HG02763 (cell line): Measurements from ENCODE around the gene PANK2.
"Not testable (repeated sequence)": the region's sequence is repeated elsewhere in the genome, so short reads cannot be mapped to it uniquely, and the experiment has no call there.

ENCODE experiments used
- ATAC-seq: cut with Tn5 transposase; IDR thresholded peaks from one replicate; pipeline ENCODE4 v1.9.1; 2021; ENCODE audit warnings: mild to moderate bottlenecking, moderate library complexity; ENCODE audit not compliant: unreplicated experiment

PANK2 gene

GRCh38 chr20:3869839-3870634, 19.1 kb upstream of the PANK2 start:
- no peak for ATAC-seq

- ATAC-seq: no peak
These were observed 17.5 kb upstream of the PANK2 start for GRCh38 chr20:3871550-3872265.

- no peak for ATAC-seq
These were observed 15.7 kb upstream of the PANK2 start for GRCh38 chr20:3873507-3873906.

DNA sequence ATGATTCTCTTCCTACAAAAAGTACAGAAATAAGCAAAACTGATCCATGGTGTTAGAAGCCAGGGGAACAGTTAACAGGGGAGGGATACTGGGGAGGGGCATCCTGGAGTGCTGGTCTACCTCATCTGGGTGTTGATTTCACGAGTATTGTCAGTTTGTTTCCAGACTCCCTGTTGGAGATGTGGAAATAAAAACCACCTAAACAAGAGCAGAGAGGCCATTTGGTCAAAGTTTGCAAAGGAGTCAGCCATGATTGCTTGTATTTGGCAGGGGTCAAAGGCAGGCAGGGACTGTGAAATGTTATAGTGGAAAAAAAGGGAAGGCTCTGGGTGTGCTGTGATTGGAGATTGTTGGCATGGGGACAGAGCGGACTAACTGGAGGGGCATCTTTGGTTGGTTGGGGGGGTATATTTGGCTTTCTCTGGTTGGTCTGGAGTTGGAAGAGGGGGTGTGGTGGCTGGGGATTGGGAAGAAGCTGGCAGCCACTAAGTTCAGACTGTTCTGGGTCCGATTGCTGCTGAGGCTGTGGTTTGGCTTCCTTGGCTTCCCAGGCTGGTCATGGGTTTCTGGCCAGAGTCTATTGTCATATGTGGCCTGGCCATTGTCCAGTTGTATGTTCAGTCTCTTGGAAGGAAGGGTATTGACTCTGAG, 14.9 kb upstream of the PANK2 start:
- ATAC-seq: no peak

GRCh38 chr20:3875378-3875974, 13.7 kb upstream of the PANK2 start:
- ATAC-seq: no peak

DNA sequence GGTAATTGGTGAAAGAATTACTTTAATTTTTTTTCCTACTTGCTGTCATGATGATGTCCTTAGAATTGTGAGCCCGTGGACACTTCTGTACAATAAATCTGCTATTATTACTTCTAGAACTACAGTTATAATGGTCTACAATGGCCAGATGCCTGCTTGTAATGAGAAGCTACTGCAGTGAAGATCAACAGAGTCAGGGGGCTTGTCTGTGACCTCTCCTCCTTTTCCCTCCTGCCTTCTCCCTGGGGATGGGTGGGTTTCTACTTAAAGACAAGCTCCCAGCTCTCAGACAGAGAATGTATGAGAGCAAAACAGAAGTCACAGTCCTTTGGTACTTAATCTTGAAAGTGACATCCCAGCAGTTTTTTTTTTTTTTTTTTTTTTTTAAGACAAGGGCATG, 13.2 kb upstream of the PANK2 start:
- ATAC-seq: no peak

GRCh38 chr20:3876676-3877075, 12.5 kb upstream of the PANK2 start:
- no peak for ATAC-seq

- ATAC-seq: not testable (repeated sequence)
These were observed 10.3 kb upstream of the PANK2 start for GRCh38 chr20:3878921-3879274.

- no peak for ATAC-seq
These were observed 3.5 kb upstream of the PANK2 start for GRCh38 chr20:3885715-3886114.

DNA sequence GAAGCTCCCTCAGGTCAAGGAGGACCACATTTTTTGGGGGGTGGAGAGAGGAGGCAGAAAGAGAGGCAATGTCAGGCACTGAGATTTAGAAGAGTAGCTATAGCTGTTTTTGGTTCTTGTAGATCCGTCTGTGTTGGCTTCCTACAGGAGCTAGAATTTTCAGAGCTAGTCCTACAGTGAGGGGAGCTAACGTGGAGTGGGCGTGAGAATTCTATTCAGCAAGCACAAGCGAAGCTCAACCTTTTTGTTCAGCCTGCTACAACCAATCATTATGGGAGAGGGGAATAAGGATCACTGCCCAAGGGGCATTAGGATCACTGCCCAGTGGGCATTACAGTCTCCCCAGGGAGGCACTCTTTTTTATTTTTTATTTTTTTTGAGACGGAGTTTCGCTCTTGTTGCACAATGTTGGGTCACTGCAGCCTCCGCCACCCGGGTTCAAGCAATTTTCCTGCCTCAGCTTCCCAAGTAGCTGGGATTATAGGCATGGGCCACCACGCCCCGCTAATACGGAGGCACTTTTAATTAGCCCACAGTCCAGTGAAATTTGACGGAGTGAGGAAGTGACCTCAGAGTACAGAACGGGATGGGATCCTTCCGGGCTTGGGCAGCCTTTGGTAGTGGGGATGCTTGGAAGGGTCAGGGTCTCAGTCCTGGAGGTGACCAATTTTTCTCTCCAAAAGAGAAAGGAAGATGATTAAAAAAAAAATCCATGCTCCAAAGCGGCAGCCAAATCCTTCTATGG, 1.1 kb upstream of the PANK2 start:
- ATAC-seq: no peak

DNA sequence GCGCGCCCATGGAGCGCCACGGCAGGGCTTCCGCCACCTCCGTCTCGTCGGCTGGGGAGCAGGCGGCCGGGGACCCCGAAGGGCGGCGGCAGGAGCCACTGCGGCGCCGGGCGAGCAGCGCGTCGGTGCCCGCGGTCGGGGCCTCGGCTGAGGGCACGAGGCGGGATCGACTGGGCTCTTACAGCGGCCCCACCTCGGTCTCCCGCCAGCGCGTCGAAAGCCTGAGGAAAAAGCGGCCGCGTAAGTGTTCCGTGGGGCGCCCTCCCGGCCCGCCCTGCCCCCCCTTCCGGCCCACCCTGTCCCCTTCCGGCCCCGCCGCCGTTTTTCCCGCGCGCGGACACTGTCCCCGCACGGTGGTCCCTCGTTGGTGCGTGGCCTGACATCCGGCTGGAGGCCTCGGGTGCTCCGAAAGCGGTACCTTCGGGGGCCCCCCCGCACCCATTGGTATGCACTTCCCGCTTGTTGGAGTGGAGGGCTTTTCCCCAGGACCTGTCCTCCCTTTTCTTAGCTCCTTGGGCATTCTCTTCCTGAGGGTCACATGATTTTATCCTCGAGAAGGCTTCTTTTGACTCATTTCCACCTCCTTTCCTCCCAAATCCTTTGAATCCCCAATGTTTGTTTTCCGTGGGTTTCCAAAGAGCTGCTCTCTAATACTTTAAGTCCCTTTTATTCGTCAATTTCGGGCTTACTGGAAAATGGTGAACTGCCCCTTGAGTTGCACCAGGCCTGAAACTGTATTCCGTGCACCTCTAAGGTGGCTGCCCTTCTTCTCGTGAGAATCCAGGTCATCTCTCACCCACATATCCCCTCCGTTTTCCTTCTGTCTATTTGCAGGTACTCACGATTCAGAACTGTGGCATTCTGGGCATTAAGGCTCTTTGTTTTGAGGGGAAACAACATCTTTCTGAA, 556 bp downstream of the PANK2 start:
- peak; percentile 9 for ATAC-seq

- no peak for ATAC-seq
These were observed 1.2 kb downstream of the PANK2 start for GRCh38 chr20:3890398-3890751.

DNA sequence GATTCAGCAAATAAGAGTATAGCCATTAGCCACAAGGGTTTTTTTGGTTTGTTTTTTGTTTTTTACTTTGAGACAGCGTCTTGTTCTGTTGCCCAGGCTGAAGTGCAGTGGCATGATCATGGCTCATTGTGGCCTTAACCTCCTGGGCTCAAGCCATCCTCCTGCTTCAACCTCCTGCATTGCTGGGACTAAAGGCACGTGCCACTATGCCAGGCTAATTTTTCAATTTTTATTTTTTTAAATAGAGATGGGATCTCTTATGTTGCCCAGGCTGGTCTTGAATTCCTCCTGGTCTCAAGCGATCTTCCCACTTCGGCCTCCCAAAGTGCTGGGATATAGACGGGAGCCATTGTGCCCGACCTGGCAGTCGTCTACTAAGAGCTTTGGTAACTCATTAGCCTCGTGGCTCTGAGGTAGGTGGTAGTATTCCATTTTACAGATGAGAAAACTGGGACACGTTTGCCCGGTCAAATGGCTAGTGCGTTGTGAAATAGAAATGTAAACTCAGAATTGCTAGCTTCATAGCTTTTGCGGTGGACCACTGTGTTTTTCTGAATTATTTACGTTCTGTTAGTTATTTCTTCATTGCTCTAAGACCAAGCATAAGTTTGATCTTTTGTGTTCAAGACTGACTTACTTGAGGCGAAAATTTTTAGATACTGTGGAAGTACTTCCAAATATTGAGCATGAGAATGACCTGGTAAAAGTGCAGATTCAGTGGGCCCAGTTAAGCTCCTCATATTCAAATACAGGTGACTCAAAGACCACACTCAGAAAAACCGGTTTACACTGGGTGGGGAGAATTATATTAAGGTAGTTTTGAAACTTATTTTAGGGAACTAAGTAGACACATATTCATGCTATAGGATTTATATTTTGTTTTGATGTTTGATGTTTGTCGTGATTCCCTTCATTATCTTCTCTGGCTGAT, 2.1 kb downstream of the PANK2 start:
- ATAC-seq: no peak

DNA sequence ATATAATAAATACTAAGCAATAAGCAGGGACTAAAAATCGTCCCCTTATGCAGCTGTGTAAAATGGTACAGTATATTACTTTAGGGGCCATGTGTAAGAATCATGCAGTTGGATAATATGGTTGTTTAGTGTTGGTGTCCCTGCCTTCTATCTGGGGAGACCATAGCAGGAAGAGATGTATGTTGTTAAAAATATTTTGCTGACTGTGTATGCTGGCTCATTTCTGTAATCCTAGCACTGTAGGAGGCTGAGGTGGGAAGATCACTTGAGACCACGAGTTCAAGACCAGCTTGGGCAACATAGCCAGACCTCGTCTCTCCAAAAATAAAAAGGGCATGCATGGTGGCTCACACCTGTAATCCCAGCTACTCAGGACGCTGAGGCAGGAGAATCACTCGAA, 5.6 kb downstream of the PANK2 start:
- ATAC-seq: no peak

DNA sequence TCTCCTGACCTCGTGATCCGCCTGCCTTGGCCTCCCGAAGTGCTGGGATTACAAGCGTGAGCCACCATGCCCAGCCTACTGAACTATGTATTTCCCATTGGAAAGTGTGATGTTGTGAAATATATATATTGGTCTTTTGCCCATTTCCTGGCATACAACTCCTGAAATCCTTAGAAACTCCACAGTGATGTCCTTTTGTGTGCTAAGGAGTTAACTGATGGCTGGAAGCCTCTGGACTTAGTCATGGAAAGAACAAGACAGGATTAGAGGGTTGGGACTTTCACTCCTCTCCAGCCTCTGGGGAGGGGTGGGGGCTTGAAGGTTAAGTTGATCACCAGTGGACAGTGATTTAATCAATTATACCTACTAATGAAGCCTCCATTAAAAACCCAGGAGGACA, 7.1 kb downstream of the PANK2 start:
- ATAC-seq: no peak

DNA sequence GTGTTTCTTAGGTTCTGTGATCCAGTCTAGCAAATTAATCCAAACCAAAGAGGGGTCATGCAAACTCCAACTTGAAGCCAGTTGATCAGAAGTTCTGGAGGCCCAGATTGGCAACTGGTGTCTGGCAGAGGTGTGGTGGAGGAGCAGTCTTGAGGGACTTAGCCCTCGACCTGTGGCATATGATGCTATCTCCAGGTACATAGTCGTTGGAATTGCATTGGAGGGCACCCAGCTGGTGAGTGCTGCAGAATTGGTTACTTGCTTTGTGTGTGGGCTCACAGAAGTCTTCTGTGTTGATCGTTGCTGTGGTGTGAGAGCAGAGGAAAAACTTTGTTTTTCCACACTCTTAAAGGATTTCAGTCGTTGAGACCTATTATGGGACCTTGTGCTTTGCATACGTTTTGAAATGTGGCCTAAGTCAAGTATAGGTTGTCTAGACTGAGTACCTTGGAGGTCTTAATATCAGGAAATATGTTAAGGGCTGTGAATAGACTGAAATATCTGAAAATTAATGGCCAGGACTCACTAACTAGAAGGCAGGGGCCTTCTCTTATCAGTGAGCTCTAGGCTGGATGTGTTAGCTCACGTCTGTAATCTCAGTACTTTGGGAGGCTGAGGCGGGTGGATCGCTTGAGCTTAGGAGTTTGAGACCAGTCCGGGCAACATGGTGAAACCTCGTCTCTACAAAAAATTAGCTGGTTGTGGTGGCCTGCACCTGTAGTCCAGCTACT, 7.8 kb downstream of the PANK2 start:
- no peak for ATAC-seq

DNA sequence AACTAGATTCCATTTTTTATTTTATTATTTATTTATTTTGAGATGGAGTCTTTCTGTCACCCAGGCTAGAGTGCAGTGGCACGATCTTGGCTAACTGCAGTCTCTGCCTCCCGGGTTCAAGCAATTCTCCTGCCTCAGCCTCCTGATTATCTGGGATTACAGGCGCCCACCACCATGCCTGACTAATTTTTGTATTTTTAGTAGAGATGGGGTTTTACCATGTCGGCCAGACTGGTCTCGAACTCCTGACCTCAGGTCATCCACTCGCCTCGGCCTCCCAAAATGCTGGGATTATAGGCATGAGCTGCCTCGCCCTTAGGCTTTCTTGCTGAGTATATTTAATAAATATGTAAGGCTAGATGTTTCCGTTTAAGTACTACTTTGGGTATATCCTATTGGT, 9.0 kb downstream of the PANK2 start:
- not testable (repeated sequence) for ATAC-seq

DNA sequence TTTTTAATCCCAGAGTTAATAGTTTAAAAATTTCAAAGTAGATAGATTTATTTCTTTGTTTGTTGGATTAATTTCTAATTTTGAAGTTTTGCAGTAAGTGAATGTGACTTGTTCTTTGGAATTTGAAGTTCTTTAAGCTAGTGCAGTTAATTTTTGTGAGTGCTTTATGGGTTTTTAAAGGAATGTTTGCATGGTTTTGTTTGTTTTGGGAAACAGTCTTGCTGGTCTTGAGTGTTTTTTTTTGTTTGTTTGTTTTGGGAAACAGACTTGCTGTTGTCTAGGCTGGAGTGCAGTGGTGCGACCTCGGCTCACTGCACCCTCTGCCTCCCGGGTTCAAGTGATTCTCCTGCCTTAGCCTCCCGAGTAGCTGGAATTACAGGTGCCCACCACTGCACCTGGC, 9.5 kb downstream of the PANK2 start:
- ATAC-seq: no peak
